Measurements from ENCODE around the gene SERPINB4.

GRCh38 chr18:63679820-63680606 is 36.0 kb upstream of the SERPINB4 start:
- TF ChIP-seq, protein P1, sequence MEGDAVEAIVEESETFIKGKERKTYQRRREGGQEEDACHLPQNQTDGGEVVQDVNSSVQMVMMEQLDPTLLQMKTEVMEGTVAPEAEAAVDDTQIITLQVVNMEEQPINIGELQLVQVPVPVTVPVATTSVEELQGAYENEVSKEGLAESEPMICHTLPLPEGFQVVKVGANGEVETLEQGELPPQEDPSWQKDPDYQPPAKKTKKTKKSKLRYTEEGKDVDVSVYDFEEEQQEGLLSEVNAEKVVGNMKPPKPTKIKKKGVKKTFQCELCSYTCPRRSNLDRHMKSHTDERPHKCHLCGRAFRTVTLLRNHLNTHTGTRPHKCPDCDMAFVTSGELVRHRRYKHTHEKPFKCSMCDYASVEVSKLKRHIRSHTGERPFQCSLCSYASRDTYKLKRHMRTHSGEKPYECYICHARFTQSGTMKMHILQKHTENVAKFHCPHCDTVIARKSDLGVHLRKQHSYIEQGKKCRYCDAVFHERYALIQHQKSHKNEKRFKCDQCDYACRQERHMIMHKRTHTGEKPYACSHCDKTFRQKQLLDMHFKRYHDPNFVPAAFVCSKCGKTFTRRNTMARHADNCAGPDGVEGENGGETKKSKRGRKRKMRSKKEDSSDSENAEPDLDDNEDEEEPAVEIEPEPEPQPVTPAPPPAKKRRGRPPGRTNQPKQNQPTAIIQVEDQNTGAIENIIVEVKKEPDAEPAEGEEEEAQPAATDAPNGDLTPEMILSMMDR (IDR thresholded peaks at IDR 0.05): no peak
- no peak for TF ChIP-seq POLR2A (IDR thresholded peaks at IDR 0.05)
